Measurements from ENCODE around the gene CARD16. TPM values are rescaled to one million over a fixed set of nuclear protein-coding genes. Genes with fewer than 3 reads are reported as not detected.

CARD16 gene
- total and polyA plus RNA-seq, 9 of the 15 experiments (the other 6 are each of a cell fraction or from before 2014, with no cell fraction given) = 0.31 TPM; not detected in 8

- Histone ChIP-seq H3K9ac (ENCODE audit: insufficient read depth in 1 of 2, low read depth in 2 of 2, low read length in 2 of 2) (no peak overlapping the region), H2AFZ (ENCODE audit: low read depth, low read length) (no peak overlapping the region), H3K4me1 (replicated peaks in 1 of 2; ENCODE audit: control insufficient read depth in 2 of 2, insufficient read depth in 2 of 2, low read length in 2 of 2) (no peaks in the 10 kb centered on the region), H3K4me2 (ENCODE audit: insufficient read depth, low read length) (no peak overlapping the region), H3K27ac (ENCODE audit: extremely low read depth, low read depth, low read length) (no peak overlapping the region), H3K9me3 (replicated peaks; ENCODE audit: control insufficient read depth, insufficient read depth, low read depth, low read length) (no peaks in the 10 kb centered on the region), H3K36me3 (ENCODE audit: control insufficient read depth, insufficient read depth, low read length) (no peaks in the 10 kb centered on the region), H3K4me3 (no peak overlapping the region), H4K20me1 (replicated peaks; ENCODE audit: control insufficient read depth, insufficient read depth, low read length) (no peaks in the 10 kb centered on the region), H3K79me2 (ENCODE audit: control insufficient read depth, insufficient read depth, low read length) (no peaks in the 10 kb centered on the region), H3K9me1 (ENCODE audit: control insufficient read depth, insufficient read depth, low read length) (no peaks in the 10 kb centered on the region), H3K27me3 (ENCODE audit: control insufficient read depth in 2 of 2, insufficient read depth in 2 of 2, low read length in 2 of 2) (no peaks in the 10 kb centered on the region)
- DNase-seq (ENCODE audit: extremely low read depth in 1 of 4, low spot score in 3 of 4) = no peak
- intact Hi-C loops (cut with micrococcal nuclease) = no loop called here
- in situ Hi-C loops (cut with MboI) = no loop called here
- ATAC-seq = no peak
- no TSS peak for BruUV-seq (replicated peaks)
- POLR2A ChIA-PET = no interaction called here
- CTCF ChIA-PET (ENCODE audit: low intra/inter-chr PET ratio) = no interaction called here
- WGBS (ENCODE audit: insufficient coverage, low coverage, missing lambda C conversion rate) = 0% methylated on average over 1 of the region's 1 CpG
- no peak for FAIRE-seq
- TF ChIP-seq ZNF274 (IDR thresholded peaks at IDR 0.05; ENCODE audit: borderline replicate concordance, low read depth, low read length) (no peak), E2F4 (CRISPR knock-in tag; IDR thresholded peaks at IDR 0.05; ENCODE audit: low read depth) (no peak), NR2F6 (CRISPR knock-in tag; IDR thresholded peaks at IDR 0.05) (no peak), TAF15 (IDR thresholded peaks at IDR 0.05; ENCODE audit: low read depth, low read length) (no peak), TAL1 (IDR thresholded peaks at IDR 0.05) (no peak)
Measured at GRCh38 chr11:105033781-105034180, 11.4 kb downstream of the CARD16 start.

DNA sequence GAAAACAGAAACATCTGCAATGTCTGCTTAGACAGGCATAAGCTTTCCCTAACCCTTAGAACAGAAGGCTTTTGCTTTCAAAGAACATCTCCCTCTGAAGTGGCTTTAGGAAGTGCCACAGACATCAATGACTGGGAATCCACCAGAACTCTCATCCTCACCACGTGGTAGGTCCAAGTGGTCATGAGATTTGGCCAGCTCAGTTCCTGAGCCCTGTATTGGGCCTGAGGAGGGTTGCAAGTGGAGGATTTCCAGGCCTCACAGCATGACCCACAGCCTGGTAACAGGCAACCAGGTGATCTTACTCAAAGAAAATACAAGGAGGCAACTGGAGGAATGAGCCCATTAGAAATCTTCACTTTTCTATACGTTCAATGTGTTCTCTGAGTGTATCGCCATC, 11.8 kb downstream of the CARD16 start:
- WGBS (ENCODE audit: insufficient coverage, low coverage, missing lambda C conversion rate) = 0% methylated on average over 3 of the region's 3 CpGs
- Histone ChIP-seq H3K9me1 (ENCODE audit: control insufficient read depth, insufficient read depth, low read length) (no peaks in the 10 kb centered on the region), H3K79me2 (ENCODE audit: control insufficient read depth, insufficient read depth, low read length) (no peaks in the 10 kb centered on the region), H3K27me3 (ENCODE audit: control insufficient read depth in 2 of 2, insufficient read depth in 2 of 2, low read length in 2 of 2) (no peaks in the 10 kb centered on the region), H3K27ac (ENCODE audit: extremely low read depth, low read depth, low read length) (no peak overlapping the region), H3K4me3 (no peak overlapping the region), H3K36me3 (ENCODE audit: control insufficient read depth, insufficient read depth, low read length) (no peaks in the 10 kb centered on the region), H3K9me3 (replicated peaks; ENCODE audit: control insufficient read depth, insufficient read depth, low read depth, low read length) (no peaks in the 10 kb centered on the region), H3K4me1 (replicated peaks in 1 of 2; ENCODE audit: control insufficient read depth in 2 of 2, insufficient read depth in 2 of 2, low read length in 2 of 2) (no peaks in the 10 kb centered on the region), H3K4me2 (ENCODE audit: insufficient read depth, low read length) (no peak overlapping the region), H3K9ac (ENCODE audit: insufficient read depth in 1 of 2, low read depth in 2 of 2, low read length in 2 of 2) (no peak overlapping the region), H2AFZ (ENCODE audit: low read depth, low read length) (no peak overlapping the region), H4K20me1 (replicated peaks; ENCODE audit: control insufficient read depth, insufficient read depth, low read length) (no peaks in the 10 kb centered on the region)
- BruUV-seq (replicated peaks) = no TSS peak
- DNase-seq (ENCODE audit: extremely low read depth in 1 of 4, low spot score in 3 of 4) (no peak), ATAC-seq (no peak), FAIRE-seq (no peak)
- in situ Hi-C loops (cut with MboI) = no loop called here
- intact Hi-C loops (cut with micrococcal nuclease) = no loop called here
- ChIA-PET POLR2A (no interaction called here), CTCF (ENCODE audit: low intra/inter-chr PET ratio) (no interaction called here)
- no peak for TF ChIP-seq ZBTB12 (CRISPR knock-in tag; IDR thresholded peaks at IDR 0.05)
- no peak for TF ChIP-seq SIRT6 (IDR thresholded peaks at IDR 0.05; ENCODE audit: low read depth, low read length)
- no peak for TF ChIP-seq SMAD1 (IDR thresholded peaks at IDR 0.05; ENCODE audit: low read depth, low read length, partially characterized antibody)
- TF ChIP-seq E2F4 (CRISPR knock-in tag; IDR thresholded peaks at IDR 0.05; ENCODE audit: low read depth) = no peak
- no peak for TF ChIP-seq NONO (IDR thresholded peaks at IDR 0.05; ENCODE audit: low read depth in 2 of 2, low read length in 1 of 2)
- TF ChIP-seq HDAC3 (IDR thresholded peaks at IDR 0.05; ENCODE audit: borderline replicate concordance, partially characterized antibody) = no peak
- no peak for TF ChIP-seq CC2D1A (IDR thresholded peaks at IDR 0.05)
- no peak for TF ChIP-seq MCM5 (IDR thresholded peaks at IDR 0.05; ENCODE audit: low read depth)
- TF ChIP-seq ZBED1 (IDR thresholded peaks at IDR 0.05) = no peak
- TF ChIP-seq GATA2 (CRISPR knock-in tag; IDR thresholded peaks at IDR 0.05) = no peak
